SU-DHL-6 (cell line): Measurements from ENCODE around the gene SLC43A2.

Experiments
- H2AFZ ChIP-seq: fragments of 200-600 bp; sonication (generic); 2 replicates; pipeline ENCODE4 v1.6.1; 2014; ENCODE audit warnings: low read depth, mild to moderate bottlenecking, moderate library complexity, mixed read lengths, antibody characterized with exemption, low read length; ENCODE audit not compliant: severe bottlenecking
- H3F3A ChIP-seq: fragments of 200-600 bp; shearing (Covaris generic); 2 replicates; pipeline ENCODE4 v1.6.0; 2016; ENCODE audit warnings: antibody characterized with exemption, mild to moderate bottlenecking; ENCODE audit not compliant: insufficient read depth
- H3K27ac ChIP-seq: fragments of 200-600 bp; sonication (generic); 2 replicates; pipeline ENCODE4 v1.5.1; 2016; ENCODE audit warnings: low read depth, mild to moderate bottlenecking, low read length, moderate library complexity, mixed read lengths
- H3K27me3 ChIP-seq: fragments of 200-600 bp; sonication (generic), shearing (Covaris generic); 2 replicates; pipeline ENCODE4 v1.6.0; 2014; ENCODE audit warnings: mild to moderate bottlenecking, low read length
- H3K36me3 ChIP-seq: fragments of 200-600 bp; sonication (generic); 2 replicates; pipeline ENCODE4 v1.6.1; 2014; ENCODE audit warnings: mild to moderate bottlenecking, low read length, mixed read lengths
- H3K4me2 ChIP-seq: fragments of 300-600, 200-600 bp; shearing (Covaris generic), sonication (generic); 2 replicates; pipeline ENCODE4 v1.6.0; 2014; ENCODE audit warnings: low read length, low read depth, mild to moderate bottlenecking; ENCODE audit not compliant: poor library complexity, severe bottlenecking
- H3K4me3 ChIP-seq: fragments of 200-600 bp; sonication (generic); 2 replicates; pipeline ENCODE4 v1.5.1; 2014; ENCODE audit warnings: antibody characterized with exemption, low read length, mild to moderate bottlenecking, mixed read lengths; ENCODE audit not compliant: insufficient read depth, poor library complexity, severe bottlenecking
- H3K79me2 ChIP-seq: fragments of 200-600 bp; sonication (generic); 2 replicates; pipeline ENCODE4 v1.6.1; 2014; ENCODE audit warnings: mild to moderate bottlenecking, low read length, moderate library complexity; ENCODE audit not compliant: insufficient read depth
- H3K9ac ChIP-seq: fragments of 200-600 bp; sonication (generic); 2 replicates; pipeline ENCODE4 v1.7.0; 2014; ENCODE audit warnings: mild to moderate bottlenecking, low read length
- H3K9me2 ChIP-seq: fragments of 200-600 bp; sonication (generic); replicated peaks from 2 replicates; pipeline ENCODE4 v1.6.1; 2014; ENCODE audit warnings: low read length; ENCODE audit not compliant: insufficient read depth
- H3K9me3 ChIP-seq: fragments of 200-600 bp; sonication (generic); 2 replicates; pipeline ENCODE4 v1.6.1; 2014; ENCODE audit warnings: low read length, mixed read lengths; ENCODE audit not compliant: insufficient read depth
- H4K20me1 ChIP-seq: fragments of 200-600 bp; sonication (generic); 2 replicates; pipeline ENCODE4 v1.6.1; 2014; ENCODE audit warnings: low read depth, mild to moderate bottlenecking, antibody characterized with exemption, low read length, moderate library complexity, mixed read lengths
- EZH2phosphoT487 ChIP-seq: fragments of 200-600 bp; sonication (generic), shearing (Covaris generic); conservative IDR thresholded peaks from 2 replicates; pipeline ENCODE4 v1.6.1; 2018; ENCODE audit warnings: mild to moderate bottlenecking, antibody characterized with exemption, low read length, moderate library complexity, mixed read lengths
- TF ChIP-seq, protein P1 (sequence below): fragments of 200-600 bp; sonication (generic); IDR thresholded peaks from one replicate; pipeline ENCODE4 v1.5.1; 2017; ENCODE audit warnings: antibody characterized with exemption, mild to moderate bottlenecking, low read length, moderate library complexity; ENCODE audit not compliant: insufficient read depth, poor library complexity, severe bottlenecking

SLC43A2 gene

DNA sequence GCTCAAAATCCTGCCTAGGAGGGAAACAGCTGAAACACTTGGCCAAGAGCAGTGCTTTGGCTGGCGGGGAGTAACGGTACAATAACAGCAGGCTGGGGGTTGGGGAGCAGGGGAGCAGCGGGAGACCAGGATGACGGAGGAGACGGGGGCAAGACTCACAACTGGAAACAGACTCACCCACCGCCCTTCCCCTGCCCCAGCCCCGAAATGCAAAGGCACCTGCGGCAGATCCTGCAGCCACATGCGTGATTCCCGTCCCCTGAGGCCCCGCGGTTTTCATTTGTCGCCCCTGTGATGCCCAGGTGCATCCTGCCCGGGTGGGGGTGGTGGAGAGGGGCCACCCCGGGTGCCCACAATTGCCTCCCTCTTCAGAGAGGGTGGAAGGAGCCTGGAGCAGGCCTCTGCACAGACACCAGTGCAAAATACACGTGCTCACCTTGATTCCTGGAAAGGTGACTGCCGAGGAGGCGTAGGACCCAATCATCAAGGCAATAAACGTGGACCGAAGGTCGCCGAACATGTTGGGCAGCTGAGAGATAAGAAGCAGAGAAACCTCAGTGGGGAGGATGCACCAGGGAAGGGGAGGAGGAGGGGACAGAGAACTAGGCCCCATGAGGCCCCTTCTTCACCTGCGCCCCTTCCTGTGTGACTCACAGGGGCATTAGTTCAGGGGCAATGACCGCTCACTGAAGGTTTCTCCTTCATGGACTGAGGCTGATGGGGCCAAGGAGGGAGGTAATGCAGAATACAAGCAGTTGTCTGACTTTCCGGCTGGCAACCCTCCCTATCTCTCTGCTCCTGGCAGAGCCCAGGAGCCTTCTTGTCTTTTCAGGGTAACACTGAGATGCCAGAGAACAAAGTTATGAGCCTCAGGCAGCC, 35.6 kb downstream of the SLC43A2 start:
- H3K9me3 ChIP-seq: no peaks in the 10 kb centered on the region
- no peaks in the 10 kb centered on the region for H3K36me3 ChIP-seq
- H3K27ac ChIP-seq: peak overlapping the region; percentile 97
- peak overlapping the region; percentile 52 for H3K9ac ChIP-seq
- H4K20me1 ChIP-seq: no peaks in the 10 kb centered on the region
- no peaks in the 10 kb centered on the region for H3K9me2 ChIP-seq
- peaks cover 10% of the 10 kb centered on the region for H3F3A ChIP-seq
- no peak overlapping the region for H2AFZ ChIP-seq
- no peaks in the 10 kb centered on the region for H3K27me3 ChIP-seq
- TF ChIP-seq, protein P1, sequence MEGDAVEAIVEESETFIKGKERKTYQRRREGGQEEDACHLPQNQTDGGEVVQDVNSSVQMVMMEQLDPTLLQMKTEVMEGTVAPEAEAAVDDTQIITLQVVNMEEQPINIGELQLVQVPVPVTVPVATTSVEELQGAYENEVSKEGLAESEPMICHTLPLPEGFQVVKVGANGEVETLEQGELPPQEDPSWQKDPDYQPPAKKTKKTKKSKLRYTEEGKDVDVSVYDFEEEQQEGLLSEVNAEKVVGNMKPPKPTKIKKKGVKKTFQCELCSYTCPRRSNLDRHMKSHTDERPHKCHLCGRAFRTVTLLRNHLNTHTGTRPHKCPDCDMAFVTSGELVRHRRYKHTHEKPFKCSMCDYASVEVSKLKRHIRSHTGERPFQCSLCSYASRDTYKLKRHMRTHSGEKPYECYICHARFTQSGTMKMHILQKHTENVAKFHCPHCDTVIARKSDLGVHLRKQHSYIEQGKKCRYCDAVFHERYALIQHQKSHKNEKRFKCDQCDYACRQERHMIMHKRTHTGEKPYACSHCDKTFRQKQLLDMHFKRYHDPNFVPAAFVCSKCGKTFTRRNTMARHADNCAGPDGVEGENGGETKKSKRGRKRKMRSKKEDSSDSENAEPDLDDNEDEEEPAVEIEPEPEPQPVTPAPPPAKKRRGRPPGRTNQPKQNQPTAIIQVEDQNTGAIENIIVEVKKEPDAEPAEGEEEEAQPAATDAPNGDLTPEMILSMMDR: no peak
- no peak for TF ChIP-seq EZH2phosphoT487
- peak overlapping the region; percentile 35 for H3K4me3 ChIP-seq
- 0 out of 2 replicates have a peak, but pooled peaks cover 6% of the 10 kb centered on the region for H3K79me2 ChIP-seq
- peak overlapping the region; percentile 78 for H3K4me2 ChIP-seq

GRCh38 chr17:1591474-1592090, 37.1 kb downstream of the SLC43A2 start:
- no peak overlapping the region for H3K9ac ChIP-seq
- H3K27me3 ChIP-seq: no peaks in the 10 kb centered on the region
- H3K9me2 ChIP-seq: no peaks in the 10 kb centered on the region
- no peaks in the 10 kb centered on the region for H4K20me1 ChIP-seq
- no peaks in the 10 kb centered on the region for H3K9me3 ChIP-seq
- no peak overlapping the region for H3K4me2 ChIP-seq
- no peak overlapping the region for H3K4me3 ChIP-seq
- H3K36me3 ChIP-seq: no peaks in the 10 kb centered on the region
- H3F3A ChIP-seq: peaks cover 10% of the 10 kb centered on the region
- no peak overlapping the region for H2AFZ ChIP-seq
- TF ChIP-seq, protein P1: no peak
- no peak for TF ChIP-seq EZH2phosphoT487
- H3K27ac ChIP-seq: peak overlapping the region; percentile 97
- H3K79me2 ChIP-seq: 0 out of 2 replicates have a peak, but pooled peaks cover 6% of the 10 kb centered on the region

DNA sequence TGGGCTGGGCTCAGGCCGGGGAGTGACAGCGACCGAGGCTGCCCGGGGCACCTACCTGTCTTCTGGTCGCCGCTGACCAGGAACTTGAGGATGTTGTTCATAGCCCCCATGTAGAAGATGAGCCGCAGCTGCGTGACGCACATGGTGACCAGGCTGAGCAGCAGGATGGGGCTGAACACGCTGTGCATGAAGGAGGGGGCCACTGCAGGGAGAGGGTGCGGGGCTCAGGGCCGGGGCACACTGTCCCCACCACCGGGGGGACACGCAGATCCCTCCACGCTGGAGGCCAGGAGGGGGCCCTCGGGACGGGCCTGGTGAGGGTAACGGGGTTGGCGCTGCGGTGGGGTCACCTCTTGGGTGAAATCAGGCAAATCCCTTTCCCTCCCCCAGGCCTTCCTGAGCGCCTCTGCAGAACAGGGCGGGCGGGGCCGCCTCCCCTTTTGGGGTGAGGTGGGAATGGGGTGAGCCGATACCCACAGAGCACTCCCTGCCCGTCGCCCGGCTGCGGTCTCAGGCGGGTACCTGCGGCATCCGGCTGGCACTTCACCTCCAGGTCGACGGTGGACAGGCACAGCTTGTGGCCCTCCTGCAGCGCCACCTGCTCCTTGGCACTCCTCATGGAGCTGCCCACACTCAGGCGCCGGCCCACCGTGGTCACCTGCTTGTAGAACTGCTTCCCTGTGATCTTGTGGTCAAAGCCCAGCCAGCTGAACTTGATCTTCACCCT, 37.7 kb downstream of the SLC43A2 start:
- H3K9ac ChIP-seq: no peak overlapping the region
- no peaks in the 10 kb centered on the region for H4K20me1 ChIP-seq
- TF ChIP-seq, protein P1: no peak
- TF ChIP-seq EZH2phosphoT487: no peak
- H3K27me3 ChIP-seq: no peaks in the 10 kb centered on the region
- H2AFZ ChIP-seq: no peak overlapping the region
- H3K4me3 ChIP-seq: no peak overlapping the region
- no peaks in the 10 kb centered on the region for H3K9me2 ChIP-seq
- H3K4me2 ChIP-seq: no peak overlapping the region
- 0 out of 2 replicates have a peak, but pooled peaks cover 6% of the 10 kb centered on the region for H3K79me2 ChIP-seq
- peaks cover 10% of the 10 kb centered on the region for H3F3A ChIP-seq
- H3K27ac ChIP-seq: no peak overlapping the region
- no peaks in the 10 kb centered on the region for H3K36me3 ChIP-seq
- H3K9me3 ChIP-seq: no peaks in the 10 kb centered on the region
